ENCODE measurements around the gene PDE4D.

PDE4D gene

DNA sequence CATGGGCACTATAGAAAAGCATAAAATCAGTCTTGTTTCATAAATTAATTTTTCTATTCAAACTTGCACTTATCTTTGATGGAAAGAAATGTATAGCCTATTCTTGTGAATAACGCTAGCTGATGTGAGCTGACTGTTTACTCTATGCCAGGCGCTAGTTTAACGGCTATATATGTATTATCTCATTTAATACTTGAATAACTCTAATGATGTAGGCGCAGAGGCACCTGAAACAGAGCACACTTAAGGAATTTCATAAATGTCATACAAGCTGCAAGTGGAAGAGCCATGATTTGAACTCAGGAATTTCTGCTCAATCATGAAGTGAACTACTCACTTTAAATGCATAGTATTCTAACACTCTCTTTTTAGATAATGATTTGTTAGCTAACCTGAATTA, 551.8 kb downstream of the PDE4D start:
- H3K9me3 ChIP-seq (ENCODE audit: control insufficient read depth in 1 of 2, low read length in 2 of 2), result no peaks in the 10 kb centered on the region
- no peak overlapping the region for H3K27ac ChIP-seq (ENCODE audit: low read depth, low read length)
- H3K36me3 ChIP-seq (ENCODE audit: control insufficient read depth in 1 of 2, insufficient read depth in 2 of 2, low read length in 2 of 2), result no peaks in the 10 kb centered on the region
- no peak overlapping the region for H3K4me3 ChIP-seq (ENCODE audit: low read depth in 1 of 2, low read length in 2 of 2)
- H3K4me1 ChIP-seq (ENCODE audit: control insufficient read depth in 1 of 2, insufficient read depth in 2 of 2, low read length in 2 of 2), result no peaks in the 10 kb centered on the region
- H3K27me3 ChIP-seq (ENCODE audit: control insufficient read depth in 1 of 2, insufficient read depth in 2 of 2, low read length in 2 of 2), result no peaks in the 10 kb centered on the region
- H3K9ac ChIP-seq (ENCODE audit: low read depth in 1 of 2, low read length in 2 of 2), result no peak overlapping the region

DNA sequence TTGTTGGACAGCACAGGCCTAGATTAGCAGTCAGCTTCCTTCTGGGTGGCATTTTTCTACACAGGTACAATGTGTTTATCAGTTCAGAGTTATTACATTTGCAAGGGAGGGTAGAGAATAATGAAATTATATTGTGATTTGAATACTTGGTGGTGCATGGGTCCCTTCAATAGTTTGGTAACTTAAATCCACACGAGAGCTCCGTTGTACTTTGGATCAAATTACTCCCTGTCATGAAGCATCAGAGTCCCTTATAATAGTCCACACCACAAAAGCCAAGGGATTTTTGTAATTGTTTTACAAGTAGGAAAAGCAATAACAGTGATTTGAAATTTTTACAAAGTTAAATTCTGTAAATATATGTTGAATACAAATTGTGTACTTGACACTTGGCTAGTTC, 552.4 kb downstream of the PDE4D start:
- Histone ChIP-seq H3K27me3 (ENCODE audit: control insufficient read depth in 1 of 2, insufficient read depth in 2 of 2, low read length in 2 of 2) (no peaks in the 10 kb centered on the region), H3K4me1 (ENCODE audit: control insufficient read depth in 1 of 2, insufficient read depth in 2 of 2, low read length in 2 of 2) (no peaks in the 10 kb centered on the region), H3K4me3 (ENCODE audit: low read depth in 1 of 2, low read length in 2 of 2) (no peak overlapping the region), H3K9me3 (ENCODE audit: control insufficient read depth in 1 of 2, low read length in 2 of 2) (no peaks in the 10 kb centered on the region), H3K27ac (ENCODE audit: low read depth, low read length) (no peak overlapping the region), H3K36me3 (ENCODE audit: control insufficient read depth in 1 of 2, insufficient read depth in 2 of 2, low read length in 2 of 2) (no peaks in the 10 kb centered on the region), H3K9ac (ENCODE audit: low read depth in 1 of 2, low read length in 2 of 2) (no peak overlapping the region)

DNA sequence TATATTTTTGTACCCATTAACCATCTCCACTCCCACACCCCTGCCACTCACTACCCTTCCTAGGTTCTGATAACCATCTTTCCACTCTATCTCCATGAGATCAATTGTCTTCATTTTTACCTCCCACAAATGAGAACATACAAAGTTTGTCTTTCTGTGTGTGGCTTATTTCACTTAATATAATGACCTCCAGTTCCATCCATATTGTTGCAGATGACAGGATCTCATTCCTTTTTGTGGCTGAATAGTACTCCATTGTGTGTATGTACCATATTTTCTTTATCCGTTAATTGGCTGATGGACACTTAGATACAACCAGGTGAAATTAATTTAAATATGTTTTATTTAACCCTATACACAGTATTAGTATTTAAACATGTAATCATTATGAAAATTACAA, 552.9 kb downstream of the PDE4D start:
- H3K27me3 ChIP-seq (ENCODE audit: control insufficient read depth in 1 of 2, insufficient read depth in 2 of 2, low read length in 2 of 2), result no peaks in the 10 kb centered on the region
- H3K9me3 ChIP-seq (ENCODE audit: control insufficient read depth in 1 of 2, low read length in 2 of 2), result no peaks in the 10 kb centered on the region
- H3K4me3 ChIP-seq (ENCODE audit: low read depth in 1 of 2, low read length in 2 of 2), result no peak overlapping the region
- H3K9ac ChIP-seq (ENCODE audit: low read depth in 1 of 2, low read length in 2 of 2), result no peak overlapping the region
- H3K36me3 ChIP-seq (ENCODE audit: control insufficient read depth in 1 of 2, insufficient read depth in 2 of 2, low read length in 2 of 2), result no peaks in the 10 kb centered on the region
- no peak overlapping the region for H3K27ac ChIP-seq (ENCODE audit: low read depth, low read length)
- H3K4me1 ChIP-seq (ENCODE audit: control insufficient read depth in 1 of 2, insufficient read depth in 2 of 2, low read length in 2 of 2), result no peaks in the 10 kb centered on the region

DNA sequence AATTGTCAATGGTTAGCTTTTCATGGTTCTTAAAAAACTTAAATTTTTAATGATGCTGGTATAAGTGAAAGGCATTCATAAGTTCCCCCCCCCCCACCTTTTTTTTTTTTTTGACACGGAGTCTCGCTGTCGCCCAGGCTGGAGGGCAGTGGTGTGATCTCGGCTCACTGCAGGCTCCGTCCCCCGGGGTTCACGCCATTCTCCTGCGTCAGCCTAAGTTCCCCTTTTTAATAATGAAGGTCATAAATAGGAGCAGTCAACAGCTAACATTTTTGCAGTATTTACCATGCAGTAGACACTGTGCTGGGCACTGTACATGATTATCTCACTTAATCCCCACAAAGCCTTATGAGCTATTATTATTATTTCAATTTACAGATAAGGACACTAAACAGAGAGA, 556.3 kb downstream of the PDE4D start:
- Histone ChIP-seq H3K9me3 (ENCODE audit: control insufficient read depth in 1 of 2, low read length in 2 of 2) (no peaks in the 10 kb centered on the region), H3K4me1 (ENCODE audit: control insufficient read depth in 1 of 2, insufficient read depth in 2 of 2, low read length in 2 of 2) (no peaks in the 10 kb centered on the region), H3K9ac (ENCODE audit: low read depth in 1 of 2, low read length in 2 of 2) (no peak overlapping the region), H3K27ac (ENCODE audit: low read depth, low read length) (no peak overlapping the region), H3K27me3 (ENCODE audit: control insufficient read depth in 1 of 2, insufficient read depth in 2 of 2, low read length in 2 of 2) (no peaks in the 10 kb centered on the region), H3K4me3 (ENCODE audit: low read depth in 1 of 2, low read length in 2 of 2) (no peak overlapping the region), H3K36me3 (ENCODE audit: control insufficient read depth in 1 of 2, insufficient read depth in 2 of 2, low read length in 2 of 2) (no peaks in the 10 kb centered on the region)

DNA sequence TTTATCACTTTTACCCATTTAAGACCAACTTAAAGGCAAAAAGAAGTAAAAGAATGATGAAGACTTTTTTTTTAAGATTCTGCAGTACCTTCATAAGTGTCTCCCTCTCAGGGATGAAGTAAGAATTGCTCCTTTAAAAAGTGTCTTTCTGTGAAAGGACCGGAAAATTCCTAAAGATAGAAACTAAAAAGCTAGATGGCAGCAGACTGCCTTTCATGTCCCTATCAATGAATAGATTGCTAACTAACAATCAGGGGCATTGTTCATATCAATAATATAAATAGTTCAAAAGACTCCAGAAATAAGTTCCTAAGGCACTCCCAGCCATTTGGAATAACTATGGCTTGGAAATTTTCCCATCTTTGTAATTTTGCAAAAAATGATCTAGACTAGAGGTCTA, 558.0 kb downstream of the PDE4D start:
- Histone ChIP-seq H3K4me1 (ENCODE audit: control insufficient read depth in 1 of 2, insufficient read depth in 2 of 2, low read length in 2 of 2) (no peaks in the 10 kb centered on the region), H3K4me3 (ENCODE audit: low read depth in 1 of 2, low read length in 2 of 2) (no peak overlapping the region), H3K9ac (ENCODE audit: low read depth in 1 of 2, low read length in 2 of 2) (no peak overlapping the region), H3K36me3 (ENCODE audit: control insufficient read depth in 1 of 2, insufficient read depth in 2 of 2, low read length in 2 of 2) (no peaks in the 10 kb centered on the region), H3K9me3 (ENCODE audit: control insufficient read depth in 1 of 2, low read length in 2 of 2) (no peaks in the 10 kb centered on the region), H3K27ac (ENCODE audit: low read depth, low read length) (no peak overlapping the region), H3K27me3 (ENCODE audit: control insufficient read depth in 1 of 2, insufficient read depth in 2 of 2, low read length in 2 of 2) (no peaks in the 10 kb centered on the region)

DNA sequence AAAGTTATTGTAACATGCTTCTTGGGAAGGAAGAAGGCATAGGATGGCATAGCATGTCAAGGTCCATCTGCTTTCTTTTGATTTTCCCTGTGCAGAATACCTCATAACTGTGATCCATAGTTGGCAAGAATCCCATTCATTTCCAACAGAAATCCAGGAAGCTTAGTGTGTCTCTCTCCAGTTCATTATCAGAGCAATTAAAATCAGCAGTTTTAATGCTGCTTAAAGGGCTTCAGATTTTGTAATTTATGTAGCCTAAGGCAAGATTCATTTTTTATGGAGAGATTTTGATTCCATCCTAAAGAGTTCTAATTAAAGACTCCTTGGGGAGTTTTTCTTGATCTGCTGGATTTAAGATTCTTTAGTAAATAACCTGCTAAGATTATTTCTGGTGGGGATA, 560.1 kb downstream of the PDE4D start:
- H3K9ac ChIP-seq (ENCODE audit: low read depth in 1 of 2, low read length in 2 of 2), result no peak overlapping the region
- H3K27me3 ChIP-seq (ENCODE audit: control insufficient read depth in 1 of 2, insufficient read depth in 2 of 2, low read length in 2 of 2), result no peaks in the 10 kb centered on the region
- H3K9me3 ChIP-seq (ENCODE audit: control insufficient read depth in 1 of 2, low read length in 2 of 2), result no peaks in the 10 kb centered on the region
- H3K4me1 ChIP-seq (ENCODE audit: control insufficient read depth in 1 of 2, insufficient read depth in 2 of 2, low read length in 2 of 2), result no peaks in the 10 kb centered on the region
- no peak overlapping the region for H3K27ac ChIP-seq (ENCODE audit: low read depth, low read length)
- no peak overlapping the region for H3K4me3 ChIP-seq (ENCODE audit: low read depth in 1 of 2, low read length in 2 of 2)
- no peaks in the 10 kb centered on the region for H3K36me3 ChIP-seq (ENCODE audit: control insufficient read depth in 1 of 2, insufficient read depth in 2 of 2, low read length in 2 of 2)

DNA sequence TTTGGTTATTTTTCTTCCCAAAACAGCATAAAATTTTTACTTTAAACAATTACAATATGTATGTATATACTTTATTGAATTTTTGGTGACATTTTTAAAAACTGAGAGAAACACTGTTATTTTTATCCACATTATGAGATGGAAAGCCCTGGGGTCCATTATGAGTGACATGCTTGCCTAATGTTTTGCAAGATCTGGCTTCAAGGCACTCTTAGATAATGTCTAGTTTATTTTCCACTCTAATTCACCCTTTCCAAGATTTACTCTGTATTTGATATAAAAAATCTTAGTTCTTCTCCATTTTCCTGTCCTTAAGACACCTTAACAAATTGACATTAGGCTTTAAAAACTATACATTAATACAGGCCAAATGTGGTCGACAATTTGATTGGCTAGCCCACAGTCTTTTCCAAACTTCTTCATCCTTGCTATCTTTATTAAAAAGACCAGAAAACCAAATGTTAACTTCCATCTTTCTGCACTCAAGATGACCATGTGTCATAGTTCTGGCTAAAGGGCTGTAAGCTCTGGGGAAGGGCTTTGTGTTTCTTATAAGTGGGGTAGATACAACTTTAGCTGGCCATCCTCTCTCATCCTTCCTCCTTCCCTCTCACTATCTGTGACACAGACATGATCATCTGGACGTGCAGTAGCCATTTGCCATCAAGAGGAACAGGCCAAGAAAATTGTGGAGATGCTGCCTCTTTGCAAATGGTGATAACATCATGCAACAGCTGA, 561.1 kb downstream of the PDE4D start:
- Histone ChIP-seq H3K36me3 (ENCODE audit: control insufficient read depth in 1 of 2, insufficient read depth in 2 of 2, low read length in 2 of 2) (no peaks in the 10 kb centered on the region), H3K27me3 (ENCODE audit: control insufficient read depth in 1 of 2, insufficient read depth in 2 of 2, low read length in 2 of 2) (no peaks in the 10 kb centered on the region), H3K9me3 (ENCODE audit: control insufficient read depth in 1 of 2, low read length in 2 of 2) (no peaks in the 10 kb centered on the region), H3K9ac (ENCODE audit: low read depth in 1 of 2, low read length in 2 of 2) (no peak overlapping the region), H3K27ac (ENCODE audit: low read depth, low read length) (no peak overlapping the region), H3K4me1 (ENCODE audit: control insufficient read depth in 1 of 2, insufficient read depth in 2 of 2, low read length in 2 of 2) (no peaks in the 10 kb centered on the region), H3K4me3 (ENCODE audit: low read depth in 1 of 2, low read length in 2 of 2) (no peak overlapping the region)

DNA sequence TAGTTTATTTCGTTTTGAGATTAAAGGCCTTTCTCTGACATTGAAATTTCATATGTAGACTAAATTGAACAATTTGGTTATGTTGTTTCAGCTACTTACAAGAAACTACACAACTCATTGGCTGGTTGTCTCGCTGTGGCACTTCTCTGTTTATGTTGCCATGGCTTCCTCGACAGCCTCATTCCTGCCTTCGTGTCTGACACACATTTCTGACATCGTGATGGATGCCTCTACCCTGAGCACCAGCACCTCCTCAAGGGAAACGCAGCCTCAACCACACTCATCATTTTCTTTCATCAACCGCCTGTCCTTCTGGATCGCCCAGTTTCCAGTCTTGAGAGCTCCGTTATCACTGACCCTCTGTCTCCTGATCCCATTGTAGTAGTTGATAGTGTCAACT, 562.8 kb downstream of the PDE4D start:
- Histone ChIP-seq H3K36me3 (ENCODE audit: control insufficient read depth in 1 of 2, insufficient read depth in 2 of 2, low read length in 2 of 2) (no peaks in the 10 kb centered on the region), H3K9me3 (ENCODE audit: control insufficient read depth in 1 of 2, low read length in 2 of 2) (no peaks in the 10 kb centered on the region), H3K4me3 (ENCODE audit: low read depth in 1 of 2, low read length in 2 of 2) (no peak overlapping the region), H3K27ac (ENCODE audit: low read depth, low read length) (no peak overlapping the region), H3K4me1 (ENCODE audit: control insufficient read depth in 1 of 2, insufficient read depth in 2 of 2, low read length in 2 of 2) (no peaks in the 10 kb centered on the region), H3K9ac (ENCODE audit: low read depth in 1 of 2, low read length in 2 of 2) (no peak overlapping the region), H3K27me3 (ENCODE audit: control insufficient read depth in 1 of 2, insufficient read depth in 2 of 2, low read length in 2 of 2) (no peaks in the 10 kb centered on the region)

DNA sequence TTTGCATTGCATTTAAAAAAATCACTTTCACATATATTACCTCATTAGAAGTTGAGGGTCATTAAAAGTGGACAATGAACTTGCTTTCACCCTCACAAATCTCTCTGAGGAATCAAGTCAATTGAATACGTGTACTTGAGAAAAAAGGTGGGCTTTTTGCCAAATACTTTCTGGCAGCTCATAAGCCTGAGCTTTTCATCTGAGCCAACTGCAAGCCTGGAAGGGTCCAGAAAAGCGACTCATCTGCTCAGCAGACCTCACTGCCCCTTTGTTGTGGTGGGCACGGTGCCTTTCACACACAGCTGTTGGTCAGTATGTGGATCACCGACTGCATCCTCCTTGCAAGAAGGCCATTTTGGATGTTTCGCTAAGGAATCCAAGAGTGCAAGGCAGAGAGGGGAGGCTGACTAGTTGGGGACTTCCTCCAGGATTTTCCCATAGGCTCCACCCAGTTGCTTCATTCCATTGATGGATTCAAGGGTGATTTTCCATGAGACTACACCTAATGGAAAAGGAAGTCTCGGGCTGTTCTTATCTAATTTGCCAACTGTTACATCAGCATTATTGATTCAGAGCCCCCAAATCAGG, 564.7 kb downstream of the PDE4D start:
- Histone ChIP-seq H3K9ac (ENCODE audit: low read depth in 1 of 2, low read length in 2 of 2) (no peak overlapping the region), H3K27me3 (ENCODE audit: control insufficient read depth in 1 of 2, insufficient read depth in 2 of 2, low read length in 2 of 2) (no peaks in the 10 kb centered on the region), H3K4me1 (ENCODE audit: control insufficient read depth in 1 of 2, insufficient read depth in 2 of 2, low read length in 2 of 2) (no peaks in the 10 kb centered on the region), H3K4me3 (ENCODE audit: low read depth in 1 of 2, low read length in 2 of 2) (no peak overlapping the region), H3K9me3 (ENCODE audit: control insufficient read depth in 1 of 2, low read length in 2 of 2) (no peaks in the 10 kb centered on the region), H3K36me3 (ENCODE audit: control insufficient read depth in 1 of 2, insufficient read depth in 2 of 2, low read length in 2 of 2) (no peaks in the 10 kb centered on the region), H3K27ac (ENCODE audit: low read depth, low read length) (no peak overlapping the region)

DNA sequence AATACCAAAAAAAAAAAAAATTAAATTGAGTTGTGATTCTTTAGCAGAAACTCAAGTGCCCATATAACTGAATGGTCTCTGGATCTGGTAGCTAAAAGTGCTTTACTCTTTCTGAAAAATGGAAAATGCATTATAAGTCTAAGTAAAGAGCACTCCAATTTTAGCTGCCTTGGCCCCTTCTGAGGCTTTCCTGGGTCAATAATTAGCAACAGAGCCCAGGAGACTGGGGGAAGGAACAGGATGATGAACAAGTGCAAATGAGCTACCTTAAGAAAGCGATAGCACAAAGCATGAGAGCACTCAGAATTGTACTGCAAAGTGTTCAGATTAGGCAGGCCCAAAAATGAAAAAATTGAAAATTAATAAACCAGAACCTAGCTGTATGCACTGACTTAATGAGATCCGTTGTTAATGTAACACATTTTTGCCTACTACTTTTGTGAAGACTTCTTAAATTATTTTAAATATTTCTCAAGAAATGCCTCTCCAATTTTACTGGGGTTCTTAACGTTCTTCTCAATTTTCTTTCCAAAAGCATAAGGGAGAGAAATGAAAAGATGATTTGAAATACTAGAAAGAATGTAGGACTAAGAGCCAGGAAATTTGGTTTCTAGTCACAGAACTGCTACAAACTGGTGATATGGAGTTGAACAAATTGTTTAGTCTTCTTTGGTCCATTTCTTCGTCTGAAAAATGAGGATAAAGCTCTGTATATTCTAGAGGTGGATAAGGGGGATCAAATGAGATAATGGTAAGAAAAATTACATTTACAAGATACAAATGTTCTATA, 566.1 kb downstream of the PDE4D start:
- H3K9me3 ChIP-seq (ENCODE audit: control insufficient read depth in 1 of 2, low read length in 2 of 2), result no peaks in the 10 kb centered on the region
- H3K27ac ChIP-seq (ENCODE audit: low read depth, low read length), result no peak overlapping the region
- no peak overlapping the region for H3K9ac ChIP-seq (ENCODE audit: low read depth in 1 of 2, low read length in 2 of 2)
- no peak overlapping the region for H3K4me3 ChIP-seq (ENCODE audit: low read depth in 1 of 2, low read length in 2 of 2)
- no peaks in the 10 kb centered on the region for H3K27me3 ChIP-seq (ENCODE audit: control insufficient read depth in 1 of 2, insufficient read depth in 2 of 2, low read length in 2 of 2)
- H3K36me3 ChIP-seq (ENCODE audit: control insufficient read depth in 1 of 2, insufficient read depth in 2 of 2, low read length in 2 of 2), result no peaks in the 10 kb centered on the region
- peaks cover 6 to 7% of the 10 kb centered on the region in 2 donors for H3K4me1 ChIP-seq (ENCODE audit: control insufficient read depth in 1 of 2, insufficient read depth in 2 of 2, low read length in 2 of 2)

All from duodenal mucosa (tissue), 2 donors.